Hepatocyte (in vitro differentiated cells): ENCODE data around the gene CCDC34. TPM values are rescaled to one million over a fixed set of nuclear protein-coding genes. Genes with fewer than 3 reads are reported as not detected.

Source experiments
- DNase-seq: peaks from one replicate; pipeline ENCODE4 v3.0.0-alpha.2; 2016; ENCODE audit warnings: low spot score
- H2AFZ ChIP-seq: fragments of 200-600 bp; sonication (generic); 2 replicates; pipeline ENCODE4 v1.6.0; 2016; ENCODE audit warnings: antibody characterized with exemption, mild to moderate bottlenecking
- H3K27ac ChIP-seq: fragments of 200-600 bp; sonication (generic); 2 replicates; pipeline ENCODE4 v1.5.1; 2016; ENCODE audit warnings: mild to moderate bottlenecking
- H3K27me3 ChIP-seq: fragments of 200-600 bp; sonication (generic); 2 replicates; pipeline ENCODE4 v1.6.1; 2016
- H3K36me3 ChIP-seq: fragments of 200-600 bp; sonication (generic); replicated peaks from 2 replicates; pipeline ENCODE4 v1.5.1; 2016; ENCODE audit warnings: low read depth; ENCODE audit not compliant: insufficient read depth
- H3K4me1 ChIP-seq: fragments of 200-600 bp; sonication (generic); 2 replicates; pipeline ENCODE4 v1.5.1; 2016; ENCODE audit warnings: mild to moderate bottlenecking, moderate library complexity; ENCODE audit not compliant: insufficient read depth
- H3K4me2 ChIP-seq: fragments of 200-600 bp; sonication (generic); 2 replicates; pipeline ENCODE4 v1.6.0; 2016
- H3K4me3 ChIP-seq: fragments of 200-600 bp; sonication (generic); 2 replicates; pipeline ENCODE4 v1.5.1; 2016; ENCODE audit warnings: mild to moderate bottlenecking
- H3K79me2 ChIP-seq: fragments of 200-600 bp; sonication (generic); 2 replicates; pipeline ENCODE4 v1.6.0; 2017; ENCODE audit warnings: mild to moderate bottlenecking
- H3K9me2 ChIP-seq: fragments of 200-600 bp; sonication (generic); replicated peaks from 2 replicates; pipeline ENCODE4 v1.6.0; 2017; ENCODE audit warnings: mild to moderate bottlenecking; ENCODE audit not compliant: insufficient read depth
- H3K9me3 ChIP-seq: fragments of 200-600 bp; sonication (generic); 2 replicates; pipeline ENCODE4 v1.5.1; 2016; ENCODE audit warnings: low read depth, mild to moderate bottlenecking
- H4K20me1 ChIP-seq: fragments of 200-600 bp; sonication (generic); 2 replicates; pipeline ENCODE4 v1.6.0; 2016; ENCODE audit warnings: mild to moderate bottlenecking; ENCODE audit not compliant: insufficient read depth, poor library complexity, severe bottlenecking
- CTCF ChIP-seq: fragments of 200-600 bp; sonication (generic); IDR thresholded peaks from 2 replicates; pipeline ENCODE4 v1.5.1; 2016; ENCODE audit warnings: antibody characterized with exemption, mild to moderate bottlenecking; ENCODE audit not compliant: poor library complexity
- EZH2 ChIP-seq: fragments of 200-600 bp; sonication (generic); IDR thresholded peaks from 2 replicates; pipeline ENCODE4 v1.6.1; 2016; ENCODE audit warnings: antibody characterized with exemption, mild to moderate bottlenecking, borderline replicate concordance
- EZH2phosphoT487 ChIP-seq: fragments of 200-600 bp; sonication (generic); IDR thresholded peaks from one replicate; pipeline ENCODE4 v1.6.1; 2018; ENCODE audit warnings: antibody characterized with exemption, mild to moderate bottlenecking, low read depth, moderate library complexity; ENCODE audit not compliant: unreplicated experiment, severe bottlenecking
- WGBS: methylation state at CpG from one replicate; pipeline ENCODE4 v1.1.6; 2016; ENCODE audit warnings: low lambda C conversion rate; ENCODE audit errors: missing lambda C conversion rate; 5-methylcytosine and 5-hydroxymethylcytosine counted together
- polyA plus RNA-seq: library from polyadenylated mRNA; unstranded; fragments of >200 nt; fragmentation: Nextera tagmentation; extraction: Ambion mirVana; gene quantifications from 2 replicates; pipeline ENCODE4 v1.2.1, GENCODE V29; 2016
- total RNA-seq: library from RNA; depleted of rRNA; stranded (reverse); fragments of >200 nt; gene quantifications from 2 replicates; pipeline ENCODE4 v1.2.3, GENCODE V29; 2014

CCDC34 gene
- total and polyA plus RNA-seq, 2 experiments from 2014 or later, result 6.0 to 7.5 TPM

- Histone ChIP-seq H3K36me3 (no peaks in the 10 kb centered on the region), H3K9me2 (no peaks in the 10 kb centered on the region), H3K79me2 (peaks cover 66% of the 10 kb centered on the region), H3K4me1 (peaks cover 69% of the 10 kb centered on the region), H3K4me3 (no peak overlapping the region), H2AFZ (no peak overlapping the region), H3K4me2 (no peak overlapping the region), H4K20me1 (no peaks in the 10 kb centered on the region), H3K27ac (peak overlapping the region; percentile 82), H3K27me3 (no peaks in the 10 kb centered on the region), H3K9me3 (no peaks in the 10 kb centered on the region)
- TF ChIP-seq EZH2phosphoT487, result no peak
- TF ChIP-seq EZH2, result no peak
- TF ChIP-seq CTCF, result no peak
- DNase-seq, result no peak
- WGBS, result 81% methylated on average over 3 of the region's 3 CpGs
These were observed 35.4 kb upstream of the CCDC34 start for GRCh38 chr11:27398400-27398770.

GRCh38 chr11:27397624-27398399 lies 34.8 kb upstream of the CCDC34 start:
- no peaks in the 10 kb centered on the region for H3K36me3 ChIP-seq
- H3K27me3 ChIP-seq, result no peaks in the 10 kb centered on the region
- WGBS, result 72% methylated on average over 9 of the region's 9 CpGs
- H3K79me2 ChIP-seq, result peaks cover 61% of the 10 kb centered on the region
- peak overlapping the region; percentile 82 for H3K27ac ChIP-seq
- peaks cover 70% of the 10 kb centered on the region for H3K4me1 ChIP-seq
- H3K9me2 ChIP-seq, result no peaks in the 10 kb centered on the region
- H2AFZ ChIP-seq, result no peak overlapping the region
- no peaks in the 10 kb centered on the region for H4K20me1 ChIP-seq
- no peak for DNase-seq
- no peak overlapping the region for H3K4me3 ChIP-seq
- peak overlapping the region; percentile 33 for H3K4me2 ChIP-seq
- TF ChIP-seq EZH2phosphoT487 (no peak), EZH2 (no peak), CTCF (no peak)
- H3K9me3 ChIP-seq, result no peaks in the 10 kb centered on the region

- Histone ChIP-seq H3K4me1 (peaks cover 74% of the 10 kb centered on the region), H3K4me3 (no peak overlapping the region), H3K4me2 (peak overlapping the region; percentile 68), H3K9me2 (no peaks in the 10 kb centered on the region), H2AFZ (no peak overlapping the region), H3K27ac (peak overlapping the region; percentile 82), H4K20me1 (no peaks in the 10 kb centered on the region), H3K9me3 (no peaks in the 10 kb centered on the region), H3K36me3 (no peaks in the 10 kb centered on the region), H3K79me2 (peaks cover 66% of the 10 kb centered on the region), H3K27me3 (no peaks in the 10 kb centered on the region)
- WGBS, result 55% methylated on average over 3 of the region's 3 CpGs
- TF ChIP-seq CTCF, result no peak
- TF ChIP-seq EZH2, result no peak
- no peak for TF ChIP-seq EZH2phosphoT487
- no peak for DNase-seq
These were observed 33.3 kb upstream of the CCDC34 start for GRCh38 chr11:27396259-27396839.
